HG03095 (cell line): ENCODE data around the gene NCOA1.
"Not testable (repeated sequence)": the region's sequence is repeated elsewhere in the genome, so short reads cannot be mapped to it uniquely, and the experiment has no call there.

ENCODE experiments used
- ATAC-seq: cut with Tn5 transposase; IDR thresholded peaks from one replicate; pipeline ENCODE4 v1.9.1; 2021; ENCODE audit warnings: moderate library complexity; ENCODE audit not compliant: unreplicated experiment

NCOA1 gene

GRCh38 chr2:24490690-24491541 is at the start of gene NCOA1:
Gene NCOA1, plus strand, starts transcription at chr2:24491254. Its CDS starts 167,424 bp downstream, at chr2:24658678.
- peak; percentile 62 for ATAC-seq

- ATAC-seq: no peak
Observed at GRCh38 chr2:24448797-24449196, 42.3 kb upstream of the NCOA1 start.

GRCh38 chr2:24449344-24449743 is 41.7 kb upstream of the NCOA1 start:
- ATAC-seq: no peak

GRCh38 chr2:24451805-24452501 is 39.1 kb upstream of the NCOA1 start:
- ATAC-seq: no peak

GRCh38 chr2:24452502-24452885 is 38.6 kb upstream of the NCOA1 start:
- no peak for ATAC-seq

GRCh38 chr2:24453379-24454073 is 37.5 kb upstream of the NCOA1 start:
- no peak for ATAC-seq

- ATAC-seq: no peak
Observed at GRCh38 chr2:24454294-24454693, 36.8 kb upstream of the NCOA1 start.

GRCh38 chr2:24456599-24457556 is 34.2 kb upstream of the NCOA1 start:
- ATAC-seq: no peak

GRCh38 chr2:24457696-24458386 is 33.2 kb upstream of the NCOA1 start:
- no peak for ATAC-seq

- ATAC-seq: no peak
Observed at GRCh38 chr2:24459224-24460161, 31.6 kb upstream of the NCOA1 start.

GRCh38 chr2:24461685-24462084 is 29.4 kb upstream of the NCOA1 start:
- no peak for ATAC-seq

GRCh38 chr2:24463271-24463670 is 27.8 kb upstream of the NCOA1 start:
- ATAC-seq: no peak

GRCh38 chr2:24466871-24467870 is 23.9 kb upstream of the NCOA1 start:
- ATAC-seq: no peak

- not testable (repeated sequence) for ATAC-seq
Observed at GRCh38 chr2:24468453-24468852, 22.6 kb upstream of the NCOA1 start.

GRCh38 chr2:24469148-24469650 is 21.9 kb upstream of the NCOA1 start:
- ATAC-seq: no peak

GRCh38 chr2:24471662-24472061 is 19.4 kb upstream of the NCOA1 start:
- no peak for ATAC-seq

GRCh38 chr2:24472416-24472815 is 18.6 kb upstream of the NCOA1 start:
- ATAC-seq: no peak
